K562 (cell line): ENCODE data around the gene MAP3K14. TPM values are rescaled to one million over a fixed set of nuclear protein-coding genes. Genes with fewer than 3 reads are reported as not detected.

Experiments
- NCOR1 ChIP-seq: fragments of 450-650 bp; IDR thresholded peaks from 2 replicates; pipeline ENCODE4 v1.6.1; 2016; ENCODE audit warnings: mild to moderate bottlenecking, moderate library complexity
- RBM17 ChIP-seq: fragments of 200-400 bp; formaldehyde crosslinking; IDR thresholded peaks from 2 replicates; pipeline ENCODE4 v1.6.1; 2017; ENCODE audit warnings: low read depth, mild to moderate bottlenecking, low read length, borderline replicate concordance
- ZBTB40 ChIP-seq, 2 experiments: fragments of 450-650 bp in 1 of 2; sonication (generic) in 1 of 2; formaldehyde crosslinking in 1 of 2; IDR thresholded peaks; 2 replicates each; pipeline versions ENCODE4 v1.7.1 to v1.9.0; 2016 to 2022; ENCODE audit warnings: inconsistent platforms in 1 of 2, mild to moderate bottlenecking in 1 of 2, missing genetic modification reagents in 1 of 2
- polyA plus RNA-seq, 8 experiments: library from polyadenylated mRNA; depleted of rRNA in 4 of 8; stranded (reverse) in 5 of 8; unstranded in 3 of 8; fragments of >200 nt; fragmentation: Nextera tagmentation in 2 of 8; fragmentation: Illumina TruSeq in 1 of 8; extraction: Ambion mirVana in 2 of 8; extraction: Trizol in 1 of 8; gene quantifications; 2 replicates each; pipeline versions ENCODE4 v1.2.1 to v1.2.3, GENCODE V29; 2011 to 2014; ENCODE audit warnings: inconsistent platforms in 1 of 8, missing spikeins in 1 of 8
- total RNA-seq, 7 experiments: library from RNA; depleted of rRNA in 6 of 7; stranded (reverse); fragments of >200 nt in 6 of 7; fragmentation: Illumina TruSeq in 2 of 7; extraction: Trizol in 2 of 7; gene quantifications; 2 replicates each; pipeline versions ENCODE4 v1.2.1 to v1.2.3, GENCODE V29; 2011 to 2021; ENCODE audit warnings: low replicate concordance in 1 of 7
- TF ChIP-seq, protein P1 (sequence below), 2 experiments: fragments of 450-650 bp; formaldehyde crosslinking in 1 of 2; IDR thresholded peaks; 2 replicates each; pipeline versions ENCODE4 v1.4.0 to v1.6.1; 2014 to 2020; ENCODE audit warnings: mild to moderate bottlenecking in 2 of 2, borderline replicate concordance in 1 of 2, low read depth in 1 of 2

Gene MAP3K14
- total and polyA plus RNA-seq, 9 of the 15 experiments (the other 6 are each of a cell fraction or from before 2014, with no cell fraction given) = 0.45 to 8.7 (median 3.2) TPM

DNA sequence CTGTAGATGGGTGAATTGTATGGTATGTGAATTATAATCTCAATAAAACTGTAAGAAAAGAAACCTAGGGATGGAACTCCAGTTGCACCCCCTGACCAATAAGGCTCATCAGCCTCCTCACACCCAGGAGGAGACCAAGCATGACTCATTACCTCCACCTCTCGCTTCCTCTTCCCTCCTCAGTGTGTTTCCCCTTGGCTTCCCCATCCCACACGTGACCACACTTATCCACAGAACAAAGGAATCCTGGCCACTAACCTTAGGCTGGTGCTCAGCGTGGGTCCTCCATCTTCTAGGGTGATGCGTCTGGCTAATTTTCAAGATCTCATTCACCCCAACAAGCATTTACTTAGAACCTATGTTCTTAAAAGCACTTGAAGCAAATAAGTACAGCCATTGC, 36.2 kb upstream of the MAP3K14 start (continued):
- TF ChIP-seq ZBTB40 (IDR thresholded peaks at IDR 0.05) (no peak), ZBTB40 (CRISPR knock-in tag; IDR thresholded peaks at IDR 0.05) (no peak), NCOR1 (no peak), RBM17 (no peak)
- TF ChIP-seq, protein P1, sequence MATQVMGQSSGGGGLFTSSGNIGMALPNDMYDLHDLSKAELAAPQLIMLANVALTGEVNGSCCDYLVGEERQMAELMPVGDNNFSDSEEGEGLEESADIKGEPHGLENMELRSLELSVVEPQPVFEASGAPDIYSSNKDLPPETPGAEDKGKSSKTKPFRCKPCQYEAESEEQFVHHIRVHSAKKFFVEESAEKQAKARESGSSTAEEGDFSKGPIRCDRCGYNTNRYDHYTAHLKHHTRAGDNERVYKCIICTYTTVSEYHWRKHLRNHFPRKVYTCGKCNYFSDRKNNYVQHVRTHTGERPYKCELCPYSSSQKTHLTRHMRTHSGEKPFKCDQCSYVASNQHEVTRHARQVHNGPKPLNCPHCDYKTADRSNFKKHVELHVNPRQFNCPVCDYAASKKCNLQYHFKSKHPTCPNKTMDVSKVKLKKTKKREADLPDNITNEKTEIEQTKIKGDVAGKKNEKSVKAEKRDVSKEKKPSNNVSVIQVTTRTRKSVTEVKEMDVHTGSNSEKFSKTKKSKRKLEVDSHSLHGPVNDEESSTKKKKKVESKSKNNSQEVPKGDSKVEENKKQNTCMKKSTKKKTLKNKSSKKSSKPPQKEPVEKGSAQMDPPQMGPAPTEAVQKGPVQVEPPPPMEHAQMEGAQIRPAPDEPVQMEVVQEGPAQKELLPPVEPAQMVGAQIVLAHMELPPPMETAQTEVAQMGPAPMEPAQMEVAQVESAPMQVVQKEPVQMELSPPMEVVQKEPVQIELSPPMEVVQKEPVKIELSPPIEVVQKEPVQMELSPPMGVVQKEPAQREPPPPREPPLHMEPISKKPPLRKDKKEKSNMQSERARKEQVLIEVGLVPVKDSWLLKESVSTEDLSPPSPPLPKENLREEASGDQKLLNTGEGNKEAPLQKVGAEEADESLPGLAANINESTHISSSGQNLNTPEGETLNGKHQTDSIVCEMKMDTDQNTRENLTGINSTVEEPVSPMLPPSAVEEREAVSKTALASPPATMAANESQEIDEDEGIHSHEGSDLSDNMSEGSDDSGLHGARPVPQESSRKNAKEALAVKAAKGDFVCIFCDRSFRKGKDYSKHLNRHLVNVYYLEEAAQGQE (IDR thresholded peaks at IDR 0.05; ENCODE audit: borderline replicate concordance) = peak; percentile 52
- TF ChIP-seq, protein P1 (CRISPR knock-in tag; IDR thresholded peaks at IDR 0.05; ENCODE audit: low read depth) = no peak
